Stimulated activated CD8-positive, alpha-beta memory T cell treated with anti-CD3 and anti-CD28 coated beads, Interleukin-15, amount 100 ng/mL, for 24 hours (primary cell): ENCODE results near the gene PIK3R6.

ENCODE experiments used
- DNase-seq: peaks from one replicate; pipeline ENCODE4 v3.0.0-alpha.2; 2020; ENCODE audit warnings: low read depth

The PIK3R6 gene

GRCh38 chr17:8867361-8867981, at the start of gene PIK3R6:
Gene PIK3R6, minus strand, starts transcription at chr17:8867674. Its CDS starts 17,880 bp downstream, at chr17:8849794.
- DNase-seq: no peak

- no peak for DNase-seq
Measured at GRCh38 chr17:8916466-8916865, 49.0 kb upstream of the PIK3R6 start.

- DNase-seq: no peak
Measured at GRCh38 chr17:8914554-8914953, 47.1 kb upstream of the PIK3R6 start.

GRCh38 chr17:8913879-8914278, 46.4 kb upstream of the PIK3R6 start:
- no peak for DNase-seq

- DNase-seq: no peak
Measured at GRCh38 chr17:8913091-8913490, 45.6 kb upstream of the PIK3R6 start.

GRCh38 chr17:8912084-8912981, 44.9 kb upstream of the PIK3R6 start:
- no peak for DNase-seq

- DNase-seq: no peak
Measured at GRCh38 chr17:8910969-8911604, 43.6 kb upstream of the PIK3R6 start.

- DNase-seq: no peak
Measured at GRCh38 chr17:8909586-8910270, 42.3 kb upstream of the PIK3R6 start.

GRCh38 chr17:8905331-8905730, 37.9 kb upstream of the PIK3R6 start:
- DNase-seq: no peak

GRCh38 chr17:8904686-8905085, 37.2 kb upstream of the PIK3R6 start:
- no peak for DNase-seq

GRCh38 chr17:8904201-8904600, 36.7 kb upstream of the PIK3R6 start:
- no peak for DNase-seq

- no peak for DNase-seq
Measured at GRCh38 chr17:8900626-8901585, 33.4 kb upstream of the PIK3R6 start.

GRCh38 chr17:8900207-8900606, 32.7 kb upstream of the PIK3R6 start:
- no peak for DNase-seq

GRCh38 chr17:8898636-8899035, 31.2 kb upstream of the PIK3R6 start:
- no peak for DNase-seq

GRCh38 chr17:8898126-8898525, 30.7 kb upstream of the PIK3R6 start:
- no peak for DNase-seq

- DNase-seq: no peak
Measured at GRCh38 chr17:8896641-8897635, 29.5 kb upstream of the PIK3R6 start.

GRCh38 chr17:8896087-8896486, 28.6 kb upstream of the PIK3R6 start:
- DNase-seq: no peak

- no peak for DNase-seq
Measured at GRCh38 chr17:8894673-8895578, 27.5 kb upstream of the PIK3R6 start.

- DNase-seq: no peak
Measured at GRCh38 chr17:8894202-8894671, 26.8 kb upstream of the PIK3R6 start.
